ENCODE data around the gene SPNS3.

The SPNS3 gene

GRCh38 chr17:4490637-4491061, 56.9 kb downstream of the SPNS3 start:
- no peak for DNase-seq

- DNase-seq, result no peak
Observed at GRCh38 chr17:4492721-4493561, 59.2 kb downstream of the SPNS3 start.

GRCh38 chr17:4497101-4497824, 63.5 kb downstream of the SPNS3 start:
- DNase-seq, result no peak

- DNase-seq, result peak; percentile 63
Observed at GRCh38 chr17:4498461-4499397, 65.0 kb downstream of the SPNS3 start, which contains the start of gene SPNS2. TSS of gene SPNS2 (plus strand) at chr17:4498881. CDS start at chr17:4499048, 167 bp downstream.

- DNase-seq, result no peak
Observed at GRCh38 chr17:4499431-4500190, 65.9 kb downstream of the SPNS3 start.

GRCh38 chr17:4500191-4500571, 66.4 kb downstream of the SPNS3 start:
- no peak for DNase-seq

GRCh38 chr17:4501295-4501949, 67.7 kb downstream of the SPNS3 start:
- no peak for DNase-seq

GRCh38 chr17:4502466-4503154, 68.9 kb downstream of the SPNS3 start:
- no peak for DNase-seq

- DNase-seq, result no peak
Observed at GRCh38 chr17:4503283-4504025, 69.7 kb downstream of the SPNS3 start.

- DNase-seq, result no peak
Observed at GRCh38 chr17:4504188-4504587, 70.4 kb downstream of the SPNS3 start.

- DNase-seq, result no peak
Observed at GRCh38 chr17:4505187-4505586, 71.4 kb downstream of the SPNS3 start.

GRCh38 chr17:4506175-4506813, 72.6 kb downstream of the SPNS3 start:
- no peak for DNase-seq

- no peak for DNase-seq
Observed at GRCh38 chr17:4506892-4507291, 73.2 kb downstream of the SPNS3 start.

- no peak for DNase-seq
Observed at GRCh38 chr17:4507361-4508111, 73.8 kb downstream of the SPNS3 start.

GRCh38 chr17:4508207-4508606, 74.5 kb downstream of the SPNS3 start:
- no peak for DNase-seq

GRCh38 chr17:4509401-4509800, 75.7 kb downstream of the SPNS3 start:
- DNase-seq, result no peak

GRCh38 chr17:4509923-4510617, 76.3 kb downstream of the SPNS3 start:
- no peak for DNase-seq

GRCh38 chr17:4510618-4510941, 76.8 kb downstream of the SPNS3 start:
- no peak for DNase-seq

Data from activated CD4-positive, alpha-beta T cell treated with anti-CD3 and anti-CD28 coated beads, Interleukin-2, amount 50 U/mL, for 1 hour (primary cell).